Tibial artery (tissue), 4 donors: ENCODE results near the gene SUPT16H.

Experiments
- DNase-seq, 2 donors: peaks; one replicate each; pipeline ENCODE4 v3.0.0-alpha.2; 2019
- H3K27ac ChIP-seq, 2 donors: fragments of 200-600 bp; sonication (generic) in 1 of 2; 1 replicate in 1 of 2; 2 replicates in 1 of 2; pipeline ENCODE4 v1.5.1; 2018 to 2019; ENCODE audit warnings: mild to moderate bottlenecking in 1 of 2
- H3K27me3 ChIP-seq, 2 donors: fragments of 200-600 bp; sonication (generic) in 1 of 2; one replicate each; pipeline versions ENCODE4 v1.5.1 to v1.6.0; 2016 to 2019
- H3K36me3 ChIP-seq, 3 donors: fragments of 200-600 bp; sonication (generic) in 2 of 3; one replicate each; pipeline ENCODE4 v1.5.1; 2016 to 2019; ENCODE audit warnings: mild to moderate bottlenecking in 2 of 3
- H3K4me1 ChIP-seq, 4 donors: fragments of 200-600 bp; sonication (generic) in 2 of 4; 1 replicate in 3 of 4; 2 replicates in 1 of 4; pipeline ENCODE4 v1.5.1; 2016 to 2019
- H3K4me3 ChIP-seq, 2 donors: fragments of 200-600 bp; sonication (generic) in 1 of 2; 1 replicate in 1 of 2; 2 replicates in 1 of 2; pipeline ENCODE4 v1.5.1; 2018 to 2019; ENCODE audit warnings: mild to moderate bottlenecking in 2 of 2
- H3K9me3 ChIP-seq, 3 donors: fragments of 200-600 bp; sonication (generic) in 1 of 3; one replicate each; pipeline ENCODE4 v1.5.1; 2016 to 2019
- CTCF ChIP-seq, 2 experiments: fragments of 200-600 bp in 1 of 2; fragments of 450-650 bp in 1 of 2; IDR thresholded peaks; one replicate each; pipeline ENCODE4 v1.5.1; 2017 to 2019; ENCODE audit warnings: antibody characterized with exemption in 2 of 2, mild to moderate bottlenecking in 1 of 2, moderate library complexity in 1 of 2
- intact Hi-C: fragments of 100-400 bp; cut with DNase I; formaldehyde crosslinking; loops from one replicate; pipeline ENCODE4 v1.15.0; 2023; ENCODE audit warnings: low total_unique reads

SUPT16H gene

DNA sequence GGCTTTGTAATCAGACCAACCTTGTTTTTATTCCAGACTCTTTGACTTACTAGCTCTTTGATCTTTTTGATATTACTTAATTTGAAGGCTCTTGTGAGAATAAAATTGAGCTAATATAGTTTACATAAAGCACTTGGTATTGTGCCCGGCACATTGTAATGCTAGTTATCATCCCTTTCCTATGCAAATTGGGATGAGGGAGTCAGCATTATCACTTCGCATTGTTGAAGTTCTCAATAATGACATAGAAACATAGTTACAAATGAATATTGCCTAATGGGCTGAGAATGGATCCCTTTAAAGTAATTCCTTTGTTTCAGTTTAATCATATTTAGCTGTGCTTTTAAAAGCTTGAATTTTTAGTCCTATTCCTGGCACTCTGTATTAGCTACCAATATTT is 36.6 kb downstream of the SUPT16H start:
- intact Hi-C loops, result no loop called here
- no peak for DNase-seq
- peaks cover 0 to 2% of the 10 kb centered on the region in 2 donors for H3K27me3 ChIP-seq
- no peak for TF ChIP-seq CTCF (IDR thresholded peaks at IDR 0.05)
- no peaks in the 10 kb centered on the region for H3K4me1 ChIP-seq
- no peak overlapping the region for H3K27ac ChIP-seq
- no peaks in the 10 kb centered on the region for H3K9me3 ChIP-seq
- no peak overlapping the region for H3K4me3 ChIP-seq
- H3K36me3 ChIP-seq, result peaks cover 8 to 17% (median 15%) of the 10 kb centered on the region in 3 donors

- Histone ChIP-seq H3K4me1 (no peaks in the 10 kb centered on the region), H3K27me3 (peaks cover 0 to 2% of the 10 kb centered on the region in 2 donors), H3K36me3 (peaks cover 3 to 11% (median 9%) of the 10 kb centered on the region in 3 donors), H3K27ac (no peak overlapping the region), H3K4me3 (no peak overlapping the region), H3K9me3 (no peaks in the 10 kb centered on the region)
- TF ChIP-seq CTCF (IDR thresholded peaks at IDR 0.05), result no peak
- intact Hi-C loops, result no loop called here
- DNase-seq, result no peak
Measured at GRCh38 chr14:21346532-21347135, 37.2 kb downstream of the SUPT16H start.

DNA sequence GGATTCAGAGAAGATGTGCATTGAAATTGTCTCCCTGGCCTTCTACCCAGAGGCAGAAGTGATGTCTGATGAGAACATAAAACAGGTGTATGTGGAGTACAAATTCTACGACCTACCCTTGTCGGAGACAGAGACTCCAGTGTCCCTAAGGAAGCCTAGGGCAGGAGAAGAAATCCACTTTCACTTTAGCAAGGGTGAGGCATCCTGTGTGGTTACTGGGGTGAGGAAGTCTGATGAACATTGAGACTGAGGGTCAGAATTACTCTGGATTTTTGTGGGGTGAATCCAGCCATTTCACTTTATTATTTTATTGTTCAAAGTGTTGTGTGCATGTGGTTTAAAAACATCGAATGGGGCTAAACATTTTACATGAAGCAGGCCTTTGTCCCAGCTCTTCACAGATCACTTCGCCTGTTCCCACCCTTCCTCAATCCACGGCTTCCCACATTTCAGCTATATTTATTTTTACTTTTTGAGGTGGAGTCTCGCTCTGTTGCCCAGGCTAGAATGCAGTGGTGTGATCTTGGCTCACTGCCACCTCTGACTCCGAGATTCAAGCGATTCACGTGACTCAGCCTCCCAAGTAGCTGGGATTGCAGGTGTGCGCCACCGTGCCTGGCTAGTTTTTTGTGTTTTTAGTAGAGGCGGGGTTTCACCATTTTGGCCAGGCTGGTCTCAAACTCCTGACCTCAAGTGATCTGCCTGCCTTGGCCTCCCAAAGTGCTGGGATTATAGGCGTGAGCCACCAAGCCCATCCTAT is 40.6 kb downstream of the SUPT16H start:
- no peak for DNase-seq
- Histone ChIP-seq H3K27me3 (peaks cover 0 to 5% of the 10 kb centered on the region in 2 donors), H3K36me3 (no peaks in the 10 kb centered on the region), H3K9me3 (no peaks in the 10 kb centered on the region), H3K4me3 (no peak overlapping the region), H3K27ac (no peak overlapping the region), H3K4me1 (no peaks in the 10 kb centered on the region)
- intact Hi-C loops, result no loop called here
- TF ChIP-seq CTCF (IDR thresholded peaks at IDR 0.05), result no peak

- no peak for TF ChIP-seq CTCF (IDR thresholded peaks at IDR 0.05)
- Histone ChIP-seq H3K36me3 (no peaks in the 10 kb centered on the region), H3K4me3 (no peak overlapping the region), H3K4me1 (no peaks in the 10 kb centered on the region), H3K27ac (no peak overlapping the region), H3K27me3 (no peaks in the 10 kb centered on the region), H3K9me3 (no peaks in the 10 kb centered on the region)
- no peak for DNase-seq
- intact Hi-C loops, result no loop called here
Measured at GRCh38 chr14:21334202-21334906, 49.5 kb downstream of the SUPT16H start.

DNA sequence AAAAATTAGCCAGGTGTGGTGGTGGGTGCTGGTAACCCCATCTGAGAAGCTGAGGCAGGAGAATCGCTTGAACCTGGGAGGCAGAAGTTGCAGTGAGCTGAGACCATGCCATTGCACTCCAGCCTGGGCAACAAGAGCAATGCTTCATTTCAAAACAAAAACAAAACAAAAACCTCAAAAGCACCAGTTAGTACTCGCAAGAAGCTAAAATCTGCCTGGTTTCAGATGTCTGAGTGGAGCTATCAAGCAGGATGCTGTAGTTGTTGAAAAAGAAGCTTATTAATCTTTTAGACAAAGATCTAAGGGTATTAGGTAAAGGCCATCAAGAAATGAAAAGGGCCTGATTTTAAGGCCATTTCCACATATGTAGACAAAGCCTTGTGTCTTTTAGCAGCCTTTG is 50.9 kb downstream of the SUPT16H start:
- no peaks in the 10 kb centered on the region for H3K4me1 ChIP-seq
- H3K9me3 ChIP-seq, result no peaks in the 10 kb centered on the region
- no peak for TF ChIP-seq CTCF (IDR thresholded peaks at IDR 0.05)
- no peaks in the 10 kb centered on the region for H3K27me3 ChIP-seq
- H3K27ac ChIP-seq, result no peak overlapping the region
- no peaks in the 10 kb centered on the region for H3K36me3 ChIP-seq
- intact Hi-C loops, result no loop called here
- DNase-seq, result no peak
- H3K4me3 ChIP-seq, result no peak overlapping the region
